ENCODE measurements around the gene WWP2.
"Not testable (repeated sequence)": the region's sequence is repeated elsewhere in the genome, so short reads cannot be mapped to it uniquely, and the experiment has no call there.

DNA sequence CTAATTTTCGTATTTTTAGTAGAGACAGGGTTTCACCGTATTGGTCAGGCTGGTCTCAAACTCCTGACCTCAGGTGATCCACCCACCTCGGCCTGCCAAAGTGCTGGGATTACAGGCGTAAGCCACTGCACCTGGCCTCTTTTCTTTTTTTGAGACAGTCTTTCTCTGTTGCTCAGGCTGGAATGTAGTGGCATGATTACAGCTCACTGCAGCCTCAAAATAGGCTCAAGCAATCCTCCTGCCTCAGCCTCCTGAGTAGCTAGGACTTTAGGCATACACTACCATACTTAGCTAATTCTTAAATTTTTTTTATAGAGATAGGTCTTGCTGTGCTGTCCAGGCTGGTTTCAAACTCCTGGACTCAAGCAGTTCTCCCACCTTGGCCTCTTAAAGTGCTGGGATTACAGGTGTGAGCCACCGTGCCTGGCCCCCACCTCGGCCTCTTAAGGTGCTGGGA, 29.3 kb downstream of the WWP2 start:
- not testable (repeated sequence) for TF ChIP-seq FOXM1 (IDR thresholded peaks at IDR 0.05; ENCODE audit: borderline replicate concordance); ELF4 (IDR thresholded peaks at IDR 0.05)

Data from HEK293T (cell line).